ENCODE measurements around the gene CAMTA1. TPM values are rescaled to one million over a fixed set of nuclear protein-coding genes. Genes with fewer than 3 reads are reported as not detected.

CAMTA1 gene
- total and polyA plus RNA-seq, 8 donors: 42.8 to 213 (median 118) TPM

- Histone ChIP-seq H3K27ac (no peak overlapping the region), H3K9me3 (peaks cover 0 to 5% (median 0%) of the 10 kb centered on the region in 4 donors), H3K4me3 (no peak overlapping the region), H3K27me3 (peaks cover 0 to 6% (median 0%) of the 10 kb centered on the region in 3 donors), H3K4me1 (peaks cover 0 to 7% (median 0%) of the 10 kb centered on the region in 4 donors), H3K36me3 (no peaks in the 10 kb centered on the region)
- peak in 1 of 2 donors; percentile 78 for DNase-seq
- intact Hi-C loops (cut with DNase I; ENCODE audit: low total_unique reads): no loop called here
- WGBS, 5 donors: 57 to 68% (median 65%) methylated on average over 10 of the region's 10 CpGs
- TF ChIP-seq EP300 (IDR thresholded peaks at IDR 0.05) (no peak), POLR2A (IDR thresholded peaks at IDR 0.05) (no peak), CTCF (IDR thresholded peaks at IDR 0.05) (no peak), POLR2AphosphoS5 (IDR thresholded peaks at IDR 0.05) (no peak)
These were observed 772.1 kb downstream of the CAMTA1 start for GRCh38 chr1:7557301-7557891.

GRCh38 chr1:7558041-7558461 is 772.8 kb downstream of the CAMTA1 start:
- no peak overlapping the region for H3K27ac ChIP-seq
- 52 to 73% (median 65%) methylated on average over 11 to 16 of the region's 16 CpGs for WGBS, 5 donors
- H3K4me3 ChIP-seq: no peak overlapping the region
- H3K9me3 ChIP-seq: peaks cover 0 to 5% (median 0%) of the 10 kb centered on the region in 4 donors
- TF ChIP-seq POLR2A (IDR thresholded peaks at IDR 0.05) (no peak), CTCF (IDR thresholded peaks at IDR 0.05) (no peak), EP300 (IDR thresholded peaks at IDR 0.05) (no peak), POLR2AphosphoS5 (IDR thresholded peaks at IDR 0.05) (no peak)
- H3K4me1 ChIP-seq: peaks cover 0 to 7% (median 0%) of the 10 kb centered on the region in 4 donors
- intact Hi-C loops (cut with DNase I; ENCODE audit: low total_unique reads): no loop called here
- no peak for DNase-seq
- no peaks in the 10 kb centered on the region for H3K36me3 ChIP-seq
- H3K27me3 ChIP-seq: peaks cover 0 to 6% (median 0%) of the 10 kb centered on the region in 3 donors

- Histone ChIP-seq H3K27me3 (peaks cover 0 to 6% (median 0%) of the 10 kb centered on the region in 3 donors), H3K4me3 (no peak overlapping the region), H3K27ac (no peak overlapping the region), H3K36me3 (no peaks in the 10 kb centered on the region), H3K4me1 (peaks cover 0 to 11% (median 0%) of the 10 kb centered on the region in 4 donors), H3K9me3 (peaks cover 0 to 5% (median 0%) of the 10 kb centered on the region in 4 donors)
- DNase-seq: no peak
- TF ChIP-seq CTCF (IDR thresholded peaks at IDR 0.05) (no peak), POLR2A (IDR thresholded peaks at IDR 0.05) (no peak), POLR2AphosphoS5 (IDR thresholded peaks at IDR 0.05) (no peak), EP300 (IDR thresholded peaks at IDR 0.05) (no peak)
- intact Hi-C loops (cut with DNase I; ENCODE audit: low total_unique reads): no loop called here
- WGBS, 5 donors: 89 to 96% (median 91%) methylated on average over 9 to 10 of the region's 10 CpGs
These were observed 773.2 kb downstream of the CAMTA1 start for GRCh38 chr1:7558481-7558880.

GRCh38 chr1:7558921-7559869 is 773.9 kb downstream of the CAMTA1 start:
- TF ChIP-seq CTCF (IDR thresholded peaks at IDR 0.05) (no peak), POLR2A (IDR thresholded peaks at IDR 0.05) (no peak), EP300 (IDR thresholded peaks at IDR 0.05) (no peak), POLR2AphosphoS5 (IDR thresholded peaks at IDR 0.05) (no peak)
- intact Hi-C loops (cut with DNase I; ENCODE audit: low total_unique reads): no loop called here
- no peak for DNase-seq
- H3K27ac ChIP-seq: no peak overlapping the region
- peaks cover 0 to 6% (median 0%) of the 10 kb centered on the region in 3 donors for H3K27me3 ChIP-seq
- H3K4me3 ChIP-seq: no peak overlapping the region
- no peaks in the 10 kb centered on the region for H3K36me3 ChIP-seq
- WGBS, 5 donors: 74 to 87% (median 85%) methylated on average over 14 to 24 of the region's 24 CpGs
- H3K4me1 ChIP-seq: peaks cover 0 to 15% (median 0%) of the 10 kb centered on the region in 4 donors
- peaks cover 0 to 3% (median 0%) of the 10 kb centered on the region in 4 donors for H3K9me3 ChIP-seq

Data from stomach (tissue), 9 donors.